Measurements from ENCODE around the gene GRK5. TPM values are rescaled to one million over a fixed set of nuclear protein-coding genes. Genes with fewer than 3 reads are reported as not detected.

GRK5 gene
- total RNA-seq, 1 donor from 2014 or later, result 12.5 TPM

GRCh38 chr10:119373294-119374102, 166.1 kb downstream of the GRK5 start:
- H3K4me1 ChIP-seq (ENCODE audit: control insufficient read depth in 3 of 3, insufficient read depth in 3 of 3, low read length in 3 of 3), result peaks cover 50 to 63% (median 58%) of the 10 kb centered on the region in 3 donors
- H3K27ac ChIP-seq (ENCODE audit: low read depth, low read length), result no peak overlapping the region

GRCh38 chr10:119374236-119374635, 166.9 kb downstream of the GRK5 start:
- H3K27ac ChIP-seq (ENCODE audit: low read depth, low read length), result no peak overlapping the region
- no peaks in the 10 kb centered on the region for H3K9me3 ChIP-seq (ENCODE audit: control insufficient read depth in 3 of 3, low read length in 3 of 3)
- H3K9ac ChIP-seq (ENCODE audit: low read depth in 1 of 3, low read length in 3 of 3), result no peak overlapping the region
- peaks cover 0 to 4% (median 0%) of the 10 kb centered on the region in 3 donors for H3K27me3 ChIP-seq (ENCODE audit: control insufficient read depth in 3 of 3, insufficient read depth in 3 of 3, low read length in 3 of 3)
- no peaks in the 10 kb centered on the region for H3K36me3 ChIP-seq (ENCODE audit: control insufficient read depth in 3 of 3, insufficient read depth in 3 of 3, low read length in 3 of 3)
- H3K4me3 ChIP-seq (ENCODE audit: low read length in 3 of 3), result no peak overlapping the region
- peaks cover 47 to 65% (median 58%) of the 10 kb centered on the region in 3 donors for H3K4me1 ChIP-seq (ENCODE audit: control insufficient read depth in 3 of 3, insufficient read depth in 3 of 3, low read length in 3 of 3)

More at GRCh38 chr10:119373294-119374102, 166.1 kb downstream of the GRK5 start:
- Histone ChIP-seq H3K27me3 (ENCODE audit: control insufficient read depth in 3 of 3, insufficient read depth in 3 of 3, low read length in 3 of 3) (peaks cover 0 to 4% (median 0%) of the 10 kb centered on the region in 3 donors), H3K4me3 (ENCODE audit: low read length in 3 of 3) (no peak overlapping the region), H3K9me3 (ENCODE audit: control insufficient read depth in 3 of 3, low read length in 3 of 3) (no peaks in the 10 kb centered on the region), H3K36me3 (ENCODE audit: control insufficient read depth in 3 of 3, insufficient read depth in 3 of 3, low read length in 3 of 3) (no peaks in the 10 kb centered on the region), H3K9ac (ENCODE audit: low read depth in 1 of 3, low read length in 3 of 3) (no peak overlapping the region)

GRCh38 chr10:119375574-119376272, 168.4 kb downstream of the GRK5 start:
- Histone ChIP-seq H3K27ac (ENCODE audit: low read depth, low read length) (no peak overlapping the region), H3K9ac (ENCODE audit: low read depth in 1 of 3, low read length in 3 of 3) (peak overlapping the region in 1 of 3 donors; percentile 33)

GRCh38 chr10:119377451-119377957, 170.1 kb downstream of the GRK5 start:
- peak overlapping the region; percentile 95 for H3K27ac ChIP-seq (ENCODE audit: low read depth, low read length)
- H3K36me3 ChIP-seq (ENCODE audit: control insufficient read depth in 3 of 3, insufficient read depth in 3 of 3, low read length in 3 of 3), result peaks cover 0 to 14% (median 5%) of the 10 kb centered on the region in 3 donors
- peak overlapping the region; percentile 25 to 89 (median 58) for H3K9ac ChIP-seq (ENCODE audit: low read depth in 1 of 3, low read length in 3 of 3)
- H3K9me3 ChIP-seq (ENCODE audit: control insufficient read depth in 3 of 3, low read length in 3 of 3), result no peaks in the 10 kb centered on the region
- H3K4me3 ChIP-seq (ENCODE audit: low read length in 3 of 3), result peak overlapping the region; percentile 64 to 82 (median 68)
- peaks cover 31 to 42% (median 38%) of the 10 kb centered on the region in 3 donors for H3K4me1 ChIP-seq (ENCODE audit: control insufficient read depth in 3 of 3, insufficient read depth in 3 of 3, low read length in 3 of 3)
- H3K27me3 ChIP-seq (ENCODE audit: control insufficient read depth in 3 of 3, insufficient read depth in 3 of 3, low read length in 3 of 3), result no peaks in the 10 kb centered on the region

More at GRCh38 chr10:119375574-119376272, 168.4 kb downstream of the GRK5 start:
- Histone ChIP-seq H3K27me3 (ENCODE audit: control insufficient read depth in 3 of 3, insufficient read depth in 3 of 3, low read length in 3 of 3) (no peaks in the 10 kb centered on the region), H3K4me1 (ENCODE audit: control insufficient read depth in 3 of 3, insufficient read depth in 3 of 3, low read length in 3 of 3) (peaks cover 35 to 56% (median 48%) of the 10 kb centered on the region in 3 donors), H3K4me3 (ENCODE audit: low read length in 3 of 3) (no peak overlapping the region), H3K9me3 (ENCODE audit: control insufficient read depth in 3 of 3, low read length in 3 of 3) (no peaks in the 10 kb centered on the region), H3K36me3 (ENCODE audit: control insufficient read depth in 3 of 3, insufficient read depth in 3 of 3, low read length in 3 of 3) (peaks cover 0 to 2% (median 0%) of the 10 kb centered on the region in 3 donors)

- H3K27ac ChIP-seq (ENCODE audit: low read depth, low read length), result peak overlapping the region; percentile 95
- H3K36me3 ChIP-seq (ENCODE audit: control insufficient read depth in 3 of 3, insufficient read depth in 3 of 3, low read length in 3 of 3), result peaks cover 0 to 14% (median 5%) of the 10 kb centered on the region in 3 donors
- H3K27me3 ChIP-seq (ENCODE audit: control insufficient read depth in 3 of 3, insufficient read depth in 3 of 3, low read length in 3 of 3), result no peaks in the 10 kb centered on the region
- H3K4me3 ChIP-seq (ENCODE audit: low read length in 3 of 3), result peak overlapping the region; percentile 64 to 82 (median 68)
- peaks cover 31 to 42% (median 38%) of the 10 kb centered on the region in 3 donors for H3K4me1 ChIP-seq (ENCODE audit: control insufficient read depth in 3 of 3, insufficient read depth in 3 of 3, low read length in 3 of 3)
- H3K9ac ChIP-seq (ENCODE audit: low read depth in 1 of 3, low read length in 3 of 3), result peak overlapping the region; percentile 75 to 89 (median 80)
- H3K9me3 ChIP-seq (ENCODE audit: control insufficient read depth in 3 of 3, low read length in 3 of 3), result no peaks in the 10 kb centered on the region
These were observed 170.8 kb downstream of the GRK5 start for GRCh38 chr10:119377958-119378736.

GRCh38 chr10:119378737-119379067, 171.3 kb downstream of the GRK5 start:
- Histone ChIP-seq H3K4me3 (ENCODE audit: low read length in 3 of 3) (peak overlapping the region; percentile 64 to 82 (median 68)), H3K27ac (ENCODE audit: low read depth, low read length) (peak overlapping the region; percentile 95), H3K4me1 (ENCODE audit: control insufficient read depth in 3 of 3, insufficient read depth in 3 of 3, low read length in 3 of 3) (peaks cover 31 to 42% (median 38%) of the 10 kb centered on the region in 3 donors)

GRCh38 chr10:119379466-119380071, 172.2 kb downstream of the GRK5 start:
- no peaks in the 10 kb centered on the region for H3K9me3 ChIP-seq (ENCODE audit: control insufficient read depth in 3 of 3, low read length in 3 of 3)
- H3K27ac ChIP-seq (ENCODE audit: low read depth, low read length), result peak overlapping the region; percentile 95
- H3K4me1 ChIP-seq (ENCODE audit: control insufficient read depth in 3 of 3, insufficient read depth in 3 of 3, low read length in 3 of 3), result peaks cover 31 to 42% (median 35%) of the 10 kb centered on the region in 3 donors
- H3K9ac ChIP-seq (ENCODE audit: low read depth in 1 of 3, low read length in 3 of 3), result peak overlapping the region in 2 of 3 donors; percentile 18 to 89
- peaks cover 0 to 15% (median 8%) of the 10 kb centered on the region in 3 donors for H3K36me3 ChIP-seq (ENCODE audit: control insufficient read depth in 3 of 3, insufficient read depth in 3 of 3, low read length in 3 of 3)
- H3K4me3 ChIP-seq (ENCODE audit: low read length in 3 of 3), result peak overlapping the region in 2 of 3 donors; percentile 68 to 82
- H3K27me3 ChIP-seq (ENCODE audit: control insufficient read depth in 3 of 3, insufficient read depth in 3 of 3, low read length in 3 of 3), result no peaks in the 10 kb centered on the region

More at GRCh38 chr10:119378737-119379067, 171.3 kb downstream of the GRK5 start:
- peak overlapping the region; percentile 75 to 89 (median 80) for H3K9ac ChIP-seq (ENCODE audit: low read depth in 1 of 3, low read length in 3 of 3)
- no peaks in the 10 kb centered on the region for H3K9me3 ChIP-seq (ENCODE audit: control insufficient read depth in 3 of 3, low read length in 3 of 3)
- H3K36me3 ChIP-seq (ENCODE audit: control insufficient read depth in 3 of 3, insufficient read depth in 3 of 3, low read length in 3 of 3), result peaks cover 0 to 14% (median 5%) of the 10 kb centered on the region in 3 donors
- H3K27me3 ChIP-seq (ENCODE audit: control insufficient read depth in 3 of 3, insufficient read depth in 3 of 3, low read length in 3 of 3), result no peaks in the 10 kb centered on the region

- H3K27ac ChIP-seq (ENCODE audit: low read depth, low read length), result no peak overlapping the region
These were observed 175.9 kb downstream of the GRK5 start for GRCh38 chr10:119383174-119383856.

More at GRCh38 chr10:119383174-119383856, 175.9 kb downstream of the GRK5 start:
- Histone ChIP-seq H3K9me3 (ENCODE audit: control insufficient read depth in 3 of 3, low read length in 3 of 3) (no peaks in the 10 kb centered on the region), H3K36me3 (ENCODE audit: control insufficient read depth in 3 of 3, insufficient read depth in 3 of 3, low read length in 3 of 3) (peaks cover 0 to 16% (median 8%) of the 10 kb centered on the region in 3 donors), H3K27me3 (ENCODE audit: control insufficient read depth in 3 of 3, insufficient read depth in 3 of 3, low read length in 3 of 3) (no peaks in the 10 kb centered on the region), H3K4me1 (ENCODE audit: control insufficient read depth in 3 of 3, insufficient read depth in 3 of 3, low read length in 3 of 3) (peaks cover 8 to 12% (median 12%) of the 10 kb centered on the region in 3 donors), H3K4me3 (ENCODE audit: low read length in 3 of 3) (no peak overlapping the region), H3K9ac (ENCODE audit: low read depth in 1 of 3, low read length in 3 of 3) (no peak overlapping the region)

Measured in skeletal muscle tissue (tissue), 4 donors.